Limb (tissue), 2 donors: Measurements from ENCODE around the gene ZNF586.
A peak's percentile ranks its signal among the peaks of the same experiment; 100 is the strongest.
"Not testable (repeated sequence)": the region's sequence is repeated elsewhere in the genome, so short reads cannot be mapped to it uniquely, and the experiment has no call there.

Source experiments
- DNase-seq, 2 donors: peaks; one replicate each; pipeline ENCODE4 v3.0.0-alpha.2; 2016; ENCODE audit errors: extremely low spot score in 2 of 2

ZNF586 gene

DNA sequence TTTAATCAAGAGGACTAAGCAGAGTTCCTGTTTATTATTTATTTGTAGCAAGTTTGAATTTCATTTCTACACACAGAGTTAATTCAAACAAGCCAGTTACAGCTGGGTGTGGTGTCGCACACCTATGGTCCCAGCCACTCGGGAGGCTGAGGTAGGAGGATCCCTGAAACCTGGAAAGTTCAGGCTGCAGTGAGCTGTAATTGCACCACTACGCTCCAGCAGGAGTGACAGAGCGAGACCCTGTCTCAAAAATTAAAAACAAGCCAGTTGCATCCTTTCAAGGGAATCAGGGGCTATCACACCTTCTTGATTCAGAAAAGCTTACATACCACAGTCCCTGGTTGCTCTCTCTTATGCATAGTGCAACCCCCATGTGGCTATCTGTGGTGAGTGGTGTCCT, 19.8 kb downstream of the ZNF586 start:
- no peak for DNase-seq

- not testable (repeated sequence) for DNase-seq
Observed at GRCh38 chr19:57796580-57796979, 27.1 kb downstream of the ZNF586 start.

- DNase-seq = no peak
Observed at GRCh38 chr19:57800696-57801095, 31.2 kb downstream of the ZNF586 start.

DNA sequence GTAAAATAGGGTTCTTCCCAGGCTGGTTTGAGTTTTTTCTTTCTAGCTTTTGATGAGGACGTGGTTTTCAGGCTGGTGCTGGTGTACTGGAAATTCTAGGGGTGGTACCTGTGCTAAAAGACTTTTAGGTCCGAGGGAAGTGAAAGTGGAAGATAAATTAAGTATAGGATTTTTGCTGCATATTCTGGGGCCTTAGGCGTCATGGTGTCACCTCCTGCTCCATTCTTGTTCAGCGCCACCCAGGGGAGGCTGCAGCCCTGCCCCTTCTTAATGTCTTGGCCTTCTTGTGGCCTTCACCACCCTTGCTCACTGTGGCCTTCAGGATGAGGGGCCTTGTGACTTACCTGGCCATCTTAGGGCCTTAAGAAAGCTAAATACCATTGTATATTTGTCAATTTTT, 32.8 kb downstream of the ZNF586 start:
- DNase-seq = no peak

DNA sequence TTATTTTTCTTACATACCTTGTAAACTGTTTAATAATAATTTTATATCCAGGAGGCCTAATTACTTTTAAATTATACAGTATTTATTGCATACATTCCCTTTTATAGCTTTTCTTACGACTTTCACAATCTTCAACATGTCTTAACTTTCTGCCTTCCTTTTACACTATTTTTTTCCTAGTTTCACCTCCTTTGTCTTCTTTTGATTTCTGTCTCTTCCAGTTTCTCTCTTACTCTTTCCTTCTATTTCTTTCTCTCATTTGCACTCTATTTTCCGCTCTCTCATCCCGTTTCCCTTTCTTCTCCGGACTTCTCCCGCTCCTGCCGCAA, 33.8 kb downstream of the ZNF586 start:
- DNase-seq = no peak

DNA sequence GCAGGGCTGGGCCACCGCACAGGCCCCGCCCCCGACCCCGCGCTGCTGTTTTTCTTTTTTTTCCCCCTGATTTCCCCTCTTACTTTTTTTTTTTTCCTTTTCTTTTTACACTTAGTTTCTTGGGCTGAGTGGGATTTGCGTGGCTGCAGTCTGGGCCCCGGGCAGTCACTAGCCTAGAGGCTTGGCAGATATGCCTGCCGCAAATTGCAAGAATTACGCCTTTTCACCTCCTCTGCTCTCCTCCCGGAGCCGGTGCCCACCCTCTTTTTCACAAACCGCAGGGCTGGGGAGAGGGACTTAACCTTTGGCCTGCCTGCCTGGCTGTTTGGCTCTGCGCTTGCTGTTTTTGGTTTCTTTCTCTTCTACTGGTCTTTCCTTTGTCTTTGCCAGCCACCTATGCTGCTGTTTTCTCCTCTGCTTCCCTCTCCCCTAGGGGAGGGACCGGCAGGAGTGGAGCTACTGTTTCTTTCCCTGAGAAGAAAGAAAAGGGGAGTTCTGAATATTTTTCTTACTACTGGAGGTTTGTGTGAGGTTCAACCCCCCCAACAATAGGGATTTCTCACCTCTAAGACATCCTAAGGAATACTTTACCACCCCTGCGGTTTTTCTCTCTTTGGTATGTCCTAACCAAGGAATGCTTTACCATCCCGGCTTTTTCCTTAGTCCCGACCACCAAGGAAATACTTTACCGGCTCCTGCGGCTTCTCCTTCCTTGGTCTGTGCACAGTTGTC, 34.3 kb downstream of the ZNF586 start:
- DNase-seq = peak; percentile 44 to 72

- no peak for DNase-seq
Observed at GRCh38 chr19:57807541-57807940, 38.1 kb downstream of the ZNF586 start.

- not testable (repeated sequence) for DNase-seq
Observed at GRCh38 chr19:57810410-57811295, 41.2 kb downstream of the ZNF586 start.

DNA sequence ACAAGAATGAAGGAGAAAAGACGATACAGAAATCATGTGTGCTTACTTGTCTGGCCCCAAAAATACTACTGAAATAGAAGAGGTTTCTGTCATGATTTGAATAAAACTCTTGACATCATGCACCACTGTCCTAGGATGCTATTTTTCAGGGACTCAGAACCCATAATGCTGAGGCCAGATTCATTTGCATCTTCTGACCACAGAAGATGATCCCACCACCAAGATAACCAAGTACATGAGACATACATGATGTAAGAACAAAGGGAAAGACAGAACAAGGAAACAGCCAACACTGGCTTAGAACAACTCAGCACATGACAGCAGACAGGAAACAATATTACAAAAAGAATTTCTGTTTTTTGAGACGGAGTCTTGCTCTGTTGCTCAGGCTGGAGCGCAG, 42.8 kb downstream of the ZNF586 start:
- DNase-seq = no peak

DNA sequence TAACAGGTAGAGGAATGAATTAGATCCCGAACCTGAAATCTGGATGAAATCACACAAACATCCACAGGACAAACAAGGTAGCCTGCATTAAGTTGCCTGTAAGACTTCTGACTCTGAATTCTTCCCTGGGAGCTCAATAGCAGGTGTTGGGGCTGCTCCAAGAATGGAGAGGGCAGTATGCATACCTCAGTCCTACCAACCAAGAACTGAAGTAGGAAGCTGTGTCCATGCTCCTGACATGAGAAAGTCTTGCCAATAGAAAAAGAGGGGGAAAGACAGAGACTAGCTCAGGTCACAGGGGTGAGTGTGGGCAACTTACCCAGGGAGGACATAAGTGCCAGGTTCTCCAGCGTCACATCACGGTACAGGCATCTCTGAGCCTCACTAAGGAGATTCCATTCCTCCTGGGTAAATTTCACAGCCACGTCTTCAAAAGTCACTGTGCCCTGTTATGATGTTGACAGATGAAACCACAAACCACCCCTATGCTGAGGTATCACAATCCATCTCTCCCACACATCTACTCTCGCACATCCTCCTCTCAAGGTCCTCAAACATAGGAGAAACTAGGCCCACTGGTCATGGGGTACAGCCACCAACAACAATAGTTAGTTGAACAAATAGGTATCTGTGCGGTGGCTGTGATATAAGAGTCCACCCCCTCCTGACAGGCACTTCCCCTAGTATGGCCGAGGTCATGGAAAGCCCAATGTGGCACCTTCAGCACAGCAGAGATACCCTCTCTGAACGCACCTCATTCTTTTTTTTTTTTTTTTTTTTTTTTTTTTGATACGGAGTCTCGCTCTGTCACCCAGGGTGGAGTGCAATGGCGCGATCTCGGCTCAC, 43.7 kb downstream of the ZNF586 start:
- DNase-seq = not testable (repeated sequence)

DNA sequence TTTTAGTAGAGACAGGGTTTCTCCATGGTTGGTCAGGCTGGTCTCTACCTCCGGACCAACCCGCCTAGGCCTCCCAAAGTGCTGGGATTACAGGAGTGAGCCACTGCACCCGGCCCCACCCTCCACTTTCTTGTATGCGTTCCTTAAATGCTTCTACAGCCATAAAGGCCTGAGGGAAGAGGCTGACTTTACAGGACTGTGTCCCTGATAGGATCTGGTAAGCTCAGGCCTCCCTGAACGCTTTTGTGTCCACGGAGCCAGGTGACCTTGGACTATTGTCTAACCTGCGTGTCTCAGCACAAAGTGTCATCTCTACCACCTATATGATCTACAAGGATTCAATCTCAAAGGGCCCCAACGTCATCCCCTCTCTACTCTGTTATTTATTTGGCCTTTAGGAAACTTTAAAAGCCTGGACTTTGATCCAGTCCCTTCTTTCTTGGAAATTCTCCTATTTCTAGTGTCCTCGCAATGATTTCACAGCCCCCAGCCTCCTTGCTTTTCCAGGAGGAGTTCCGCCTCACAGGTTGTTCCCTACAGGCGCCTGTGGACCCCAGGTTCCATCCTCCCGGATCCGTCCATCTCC, 44.5 kb downstream of the ZNF586 start:
- DNase-seq = no peak

GRCh38 chr19:57814505-57815246, 45.2 kb downstream of the ZNF586 start, which contains the start of gene ZNF552:
Gene ZNF552 (minus strand): TSS chr19:57814913. CDS start chr19:57814743, 170 bp downstream.
- peak; percentile 83 to 95 for DNase-seq

DNA sequence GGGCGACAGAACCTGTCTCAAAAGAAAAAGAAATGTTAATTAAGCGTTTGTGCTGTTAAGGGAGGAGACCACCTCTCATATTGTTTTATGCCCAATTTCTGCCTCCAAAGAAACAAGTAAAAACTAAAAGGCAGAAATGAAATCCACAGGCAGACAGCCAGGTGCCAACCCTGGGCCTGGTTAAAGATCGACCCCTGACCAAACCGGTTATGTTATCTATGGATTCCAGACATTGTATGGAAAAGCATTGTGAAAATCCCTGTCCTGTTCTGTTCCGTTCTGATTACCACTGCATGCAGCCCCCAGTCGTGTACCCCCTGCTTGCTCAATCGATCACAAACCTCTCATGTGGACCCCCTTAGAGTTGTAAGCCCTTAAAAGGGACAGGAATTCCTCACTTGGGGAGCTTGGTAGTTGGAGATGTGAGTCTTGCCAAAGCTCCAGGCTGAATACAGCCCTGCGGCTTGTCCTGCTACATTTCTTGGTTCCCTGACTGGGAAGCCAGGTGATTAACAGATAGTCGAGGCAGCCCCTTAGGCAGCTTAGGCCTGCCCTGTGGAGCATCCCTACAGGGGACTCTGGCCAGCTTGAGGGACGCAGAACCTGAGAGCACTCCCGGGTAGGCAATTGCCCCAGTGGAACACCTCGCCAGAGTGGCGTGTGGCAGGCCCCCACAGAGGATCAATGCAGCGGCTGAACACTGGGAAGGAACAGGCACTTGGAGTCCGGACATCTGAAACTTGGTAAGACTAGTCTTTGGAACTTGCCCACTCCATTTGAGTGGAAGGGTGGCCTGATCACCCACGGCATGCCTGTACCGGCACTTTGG, 46.0 kb downstream of the ZNF586 start:
- DNase-seq = no peak

DNA sequence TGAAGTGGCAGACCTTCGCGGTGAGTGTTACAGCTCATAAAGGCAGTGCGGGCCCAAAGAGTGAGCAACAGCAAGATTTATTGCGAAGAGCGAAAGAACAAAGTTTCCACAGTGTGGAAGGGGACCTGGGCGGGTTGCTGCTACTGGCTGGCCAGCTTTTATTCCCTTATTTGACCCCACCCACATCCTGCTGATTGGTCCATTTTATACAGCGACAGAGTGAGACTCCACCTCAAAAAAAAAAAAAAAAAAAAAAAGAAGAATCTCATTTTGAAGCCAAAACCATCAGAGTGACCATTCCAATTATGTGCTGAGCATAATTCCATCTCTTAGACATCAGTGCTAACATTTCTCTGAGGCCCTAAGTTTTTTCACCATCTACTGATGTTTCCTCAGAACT, 47.2 kb downstream of the ZNF586 start:
- DNase-seq = no peak

- no peak for DNase-seq
Observed at GRCh38 chr19:57817976-57818375, 48.5 kb downstream of the ZNF586 start.

GRCh38 chr19:57818378-57818777, 48.9 kb downstream of the ZNF586 start:
- no peak for DNase-seq

- peak; percentile 82 to 88 for DNase-seq
Observed at GRCh38 chr19:57819475-57820148, 50.1 kb downstream of the ZNF586 start.

DNA sequence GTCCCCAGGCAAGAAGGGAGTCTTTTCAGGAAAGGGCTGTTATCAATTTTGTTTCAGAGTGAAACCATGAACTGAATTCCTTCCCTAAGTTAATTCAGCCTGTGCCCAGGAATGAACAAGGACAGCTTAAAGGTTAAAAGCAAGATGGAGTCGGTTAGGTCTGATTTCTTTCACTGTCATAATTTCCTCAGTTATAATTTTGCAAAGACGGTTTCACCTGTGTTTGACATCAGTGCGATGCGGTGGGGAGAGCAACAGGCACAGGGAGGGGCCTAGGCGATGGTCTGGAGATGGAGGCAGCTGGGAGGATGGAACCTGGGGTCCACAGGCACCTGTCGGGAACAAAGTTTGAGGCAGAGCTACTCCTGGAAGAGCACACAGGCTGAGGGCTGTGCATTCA, 51.1 kb downstream of the ZNF586 start:
- no peak for DNase-seq

GRCh38 chr19:57821095-57821494, 51.6 kb downstream of the ZNF586 start:
- DNase-seq = not testable (repeated sequence)
